HG02970 (cell line): ENCODE data around the gene MEIOSIN.

ENCODE experiments used
- ATAC-seq: cut with Tn5 transposase; IDR thresholded peaks from one replicate; pipeline ENCODE4 v1.9.1; 2021; ENCODE audit warnings: mild to moderate bottlenecking, moderate library complexity, moderate number of reproducible peaks; ENCODE audit not compliant: unreplicated experiment, low FRiP score

Gene MEIOSIN

DNA sequence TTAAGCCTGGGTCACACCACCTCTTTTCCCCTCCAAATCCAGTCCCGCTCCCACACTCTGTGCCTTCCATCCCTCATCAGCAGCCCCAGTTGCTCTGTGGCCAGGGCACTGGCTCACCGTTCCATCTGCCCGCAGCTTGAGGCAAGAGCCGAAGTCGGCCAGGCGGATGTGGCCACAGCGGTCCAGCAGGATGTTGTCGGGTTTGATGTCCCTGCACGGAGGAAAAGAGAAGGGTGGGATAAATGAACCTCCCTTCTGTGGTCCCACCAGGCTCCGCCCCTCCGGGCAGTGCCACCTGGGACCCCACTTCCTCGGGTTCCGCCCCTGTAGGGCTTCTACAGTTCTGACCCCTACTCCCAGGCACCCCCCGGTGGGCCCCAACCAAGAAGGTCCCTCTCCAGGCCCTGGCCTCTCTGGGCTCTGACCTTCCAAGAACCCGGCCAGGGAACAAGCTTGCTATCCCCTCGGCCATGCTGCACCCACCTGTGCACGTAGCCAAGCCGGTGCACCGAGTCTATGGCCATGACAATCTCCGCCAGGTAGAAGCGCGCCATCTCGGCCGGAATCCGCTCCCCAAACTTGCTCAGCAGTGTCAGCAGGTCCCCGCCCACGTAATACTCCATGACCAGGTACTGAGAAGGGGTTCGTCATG is 44.9 kb downstream of the MEIOSIN start:
- no peak for ATAC-seq

GRCh38 chr19:45779231-45780145 is 46.2 kb downstream of the MEIOSIN start:
- peak; percentile 68 for ATAC-seq

DNA sequence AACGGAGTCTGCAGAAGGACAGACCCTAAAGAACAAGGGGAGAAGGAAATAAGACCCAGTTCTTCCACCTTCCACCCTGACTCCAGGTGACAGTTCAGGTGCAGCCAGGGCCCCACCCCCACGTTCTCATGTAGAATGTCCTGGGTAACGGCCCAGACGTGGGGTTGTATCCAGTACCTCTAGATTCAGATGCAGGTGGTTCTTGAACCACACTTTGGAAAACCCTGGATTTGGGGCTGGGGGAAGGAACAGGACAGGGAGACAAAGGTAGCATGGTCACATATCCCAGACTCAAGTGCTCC is 46.9 kb downstream of the MEIOSIN start:
- no peak for ATAC-seq

DNA sequence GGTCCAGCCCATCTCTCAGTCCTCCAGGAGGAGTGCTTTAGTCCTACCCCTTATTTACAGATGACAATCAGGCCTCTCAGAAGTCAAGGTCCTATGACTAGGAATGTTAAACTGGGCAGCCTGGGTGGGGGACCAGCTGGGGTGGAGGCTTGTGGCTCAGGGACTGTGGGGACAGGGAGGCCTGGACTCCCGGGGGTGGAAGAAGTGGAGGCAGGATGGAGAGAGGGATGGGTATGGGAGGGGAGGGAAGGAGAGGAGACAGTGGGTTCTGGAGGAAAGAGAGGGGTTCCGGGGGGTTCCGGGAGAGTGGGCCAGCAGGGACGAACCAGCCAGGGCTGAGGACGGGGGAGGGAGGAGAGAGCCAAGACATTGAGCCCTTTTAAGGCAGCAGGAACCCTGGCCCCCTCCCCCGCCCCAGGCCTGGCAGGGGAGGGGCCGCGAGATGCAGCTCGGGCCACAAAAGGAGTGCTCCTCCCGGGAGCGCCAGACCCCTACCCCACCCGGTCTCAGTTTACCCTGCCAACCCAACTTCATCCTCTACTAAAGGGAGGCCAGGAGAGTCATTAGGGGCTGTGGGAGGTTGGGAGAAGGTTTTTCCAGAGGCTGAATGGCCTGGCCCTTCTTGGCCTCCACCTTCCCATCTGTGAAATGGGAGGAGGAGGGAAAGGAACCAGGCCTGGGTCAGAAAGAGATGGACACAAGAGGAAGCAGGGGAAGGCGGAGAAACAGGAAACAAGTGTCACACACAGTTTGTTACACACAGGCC is 47.4 kb downstream of the MEIOSIN start:
- ATAC-seq: no peak

DNA sequence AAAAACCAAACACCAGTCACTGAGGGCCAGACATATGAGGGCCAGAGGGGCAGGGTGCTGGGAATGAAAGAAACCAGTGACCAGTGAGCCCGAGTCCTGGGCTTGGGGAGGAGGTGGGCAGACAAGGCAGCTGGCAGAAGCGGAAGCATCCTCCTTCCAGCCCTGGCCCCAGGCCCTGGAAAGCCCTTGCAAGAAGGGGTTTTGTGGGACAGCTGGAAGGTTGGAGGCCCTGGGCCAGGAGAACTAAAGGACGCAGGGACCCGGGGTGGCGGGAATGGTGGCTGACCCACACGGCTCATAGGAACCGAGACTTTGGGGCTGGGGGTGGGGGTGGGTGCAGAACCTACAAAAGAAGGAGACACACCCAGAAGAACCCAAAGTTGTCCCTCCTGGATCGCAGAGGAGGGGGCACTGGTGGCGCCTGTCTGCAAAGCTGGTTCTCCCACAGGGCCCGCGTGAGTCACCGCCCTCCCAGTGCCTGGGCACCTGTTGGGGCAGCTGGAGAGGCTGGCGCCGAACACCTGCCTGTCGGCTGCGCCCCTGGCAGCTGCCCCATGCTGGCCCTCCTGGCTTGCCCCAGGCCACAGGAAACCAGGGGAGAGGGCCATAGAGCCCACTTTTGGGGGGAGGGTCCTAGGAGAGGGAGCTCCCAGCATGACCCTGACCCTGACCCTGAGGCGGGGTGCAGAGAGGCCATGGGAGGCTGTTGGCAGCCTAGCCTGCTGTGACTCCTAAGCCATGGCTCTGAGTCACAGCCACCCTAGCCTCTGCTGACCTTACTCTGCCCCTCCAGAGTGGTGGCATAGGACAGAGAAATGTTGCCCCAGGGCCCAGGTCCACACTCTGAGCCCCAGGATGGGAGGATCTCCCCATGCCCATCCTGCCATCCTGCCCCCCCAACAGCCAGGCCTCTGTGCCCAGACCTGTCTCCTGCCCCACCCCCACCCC is 48.2 kb downstream of the MEIOSIN start:
- no peak for ATAC-seq

DNA sequence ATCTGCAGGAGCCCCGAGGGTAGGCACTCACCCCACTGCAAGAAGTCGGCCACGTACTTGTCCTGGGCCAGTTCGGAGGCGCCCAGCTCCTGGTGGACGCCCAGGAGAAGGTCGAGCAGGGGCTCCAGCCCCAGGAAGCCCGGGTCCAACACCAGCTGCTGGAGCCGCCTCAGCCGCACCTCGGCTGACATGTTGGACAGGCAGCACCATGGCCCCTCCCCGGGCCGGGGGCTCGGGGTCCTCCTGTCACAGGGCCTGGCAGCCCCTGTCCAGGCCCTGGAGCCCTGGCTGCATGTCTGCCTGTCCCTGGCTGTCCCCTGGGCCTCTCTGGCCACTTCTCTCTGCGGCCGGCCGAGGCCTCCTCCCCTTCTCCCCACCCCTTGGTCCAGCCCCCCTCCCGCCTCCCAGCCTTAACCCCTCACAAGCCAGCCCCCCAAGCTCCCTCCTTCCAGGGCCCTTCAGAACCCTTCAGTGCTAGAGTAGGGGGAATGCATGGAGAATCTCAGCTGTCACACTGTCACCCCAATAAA is 49.0 kb downstream of the MEIOSIN start, which contains the start of gene DMPK:
Gene DMPK, minus strand, starts transcription at position 329 of the 530 bp plus-strand sequence. Its CDS starts 138 bp downstream, at position 191.
- ATAC-seq: no peak

- no peak for ATAC-seq
Observed at GRCh38 chr19:45782820-45783785, 49.9 kb downstream of the MEIOSIN start.

- no peak for ATAC-seq
Observed at GRCh38 chr19:45784096-45784495, 50.9 kb downstream of the MEIOSIN start.

GRCh38 chr19:45785097-45785496 is 51.9 kb downstream of the MEIOSIN start:
- ATAC-seq: no peak

GRCh38 chr19:45785781-45786532 is 52.7 kb downstream of the MEIOSIN start:
- no peak for ATAC-seq

GRCh38 chr19:45786533-45786894 is 53.3 kb downstream of the MEIOSIN start:
- ATAC-seq: no peak

- no peak for ATAC-seq
Observed at GRCh38 chr19:45789035-45789786, 56.0 kb downstream of the MEIOSIN start.

DNA sequence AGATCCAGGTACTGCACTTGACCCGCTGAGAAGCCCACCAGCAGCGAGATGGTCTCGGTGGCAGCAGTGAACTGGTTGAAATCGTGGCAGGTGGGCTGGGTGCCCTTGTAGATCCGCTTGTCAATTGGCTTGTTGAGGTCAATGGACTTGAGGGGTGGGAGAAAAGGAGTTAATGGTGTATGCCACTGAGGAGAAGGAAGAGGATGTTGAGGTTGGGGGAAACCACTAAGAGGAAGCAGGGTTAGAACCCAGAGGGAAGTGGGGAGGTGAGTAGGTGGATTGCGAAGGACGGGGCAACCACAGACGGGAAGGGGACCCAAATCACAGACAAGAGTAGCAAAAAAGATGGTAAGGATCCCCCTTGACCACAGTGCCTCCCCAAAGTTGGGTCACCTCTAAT is 57.7 kb downstream of the MEIOSIN start:
- no peak for ATAC-seq

GRCh38 chr19:45791744-45792469 is 58.7 kb downstream of the MEIOSIN start:
- ATAC-seq: no peak

DNA sequence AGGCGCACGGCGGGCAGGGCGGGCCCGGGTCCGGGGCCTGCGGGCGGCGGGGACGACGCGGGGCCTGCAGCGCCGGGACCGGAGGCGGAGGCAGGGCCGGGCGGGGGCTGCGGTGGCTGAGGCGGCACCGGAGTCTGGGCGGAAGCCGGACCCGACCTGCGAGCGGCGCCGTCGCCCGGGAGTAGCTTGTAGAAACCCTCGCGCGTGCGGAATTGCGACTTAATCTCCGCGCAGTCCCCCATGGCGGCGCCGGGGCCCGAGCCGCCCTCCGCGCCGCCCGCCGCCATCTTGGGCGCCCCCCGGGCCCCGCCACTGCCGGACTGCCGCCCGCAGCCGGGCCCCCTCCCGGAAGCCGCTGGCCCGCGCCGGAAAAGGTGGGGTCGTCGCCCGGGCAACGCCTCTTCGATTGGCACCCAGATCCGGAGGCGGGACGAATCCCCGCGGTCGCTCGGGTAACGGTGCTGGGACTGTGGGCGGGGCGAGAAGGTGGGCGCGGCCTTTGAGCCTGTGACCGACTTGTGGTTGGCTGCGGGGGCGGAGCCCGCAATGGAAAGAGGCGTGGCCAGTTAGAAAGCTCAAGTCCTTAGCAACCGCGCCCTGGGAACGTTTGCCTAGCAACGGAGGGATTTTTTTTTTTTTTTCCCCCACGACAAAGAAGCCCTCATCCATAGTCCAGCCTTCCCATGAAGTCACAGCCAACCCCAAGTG is 59.4 kb downstream of the MEIOSIN start, which contains the start of gene DMWD:
Gene DMWD, minus strand, starts transcription at position 376 of the 708 bp plus-strand sequence. Its CDS starts 89 bp downstream, at position 287.
- ATAC-seq: peak; percentile 93

GRCh38 chr19:45793178-45793564 is 59.9 kb downstream of the MEIOSIN start:
- ATAC-seq: no peak
